ENCODE results near the gene COL13A1. TPM values are rescaled to one million over a fixed set of nuclear protein-coding genes. Genes with fewer than 3 reads are reported as not detected.

COL13A1 gene
- total and polyA plus RNA-seq, 4 donors, result 0.17 to 0.47 (median 0.18) TPM

- no peak overlapping the region for H3K4me3 ChIP-seq (ENCODE audit: low read depth in 1 of 3, low read length in 3 of 3)
- no peak overlapping the region for H3K9ac ChIP-seq (ENCODE audit: low read depth in 1 of 2, low read length in 2 of 2)
- H3K27me3 ChIP-seq (ENCODE audit: control insufficient read depth in 4 of 4, insufficient read depth in 4 of 4, low read length in 3 of 4), result no peaks in the 10 kb centered on the region
- no peak for DNase-seq (ENCODE audit: low spot score)
- 19% methylated on average over 1 of the region's 1 CpG for WGBS
- no peak overlapping the region for H3K27ac ChIP-seq (ENCODE audit: low read depth in 1 of 2, low read length in 2 of 2)
- H3K4me1 ChIP-seq (ENCODE audit: control insufficient read depth in 4 of 4, insufficient read depth in 4 of 4, low read length in 3 of 4), result peaks cover 0 to 4% (median 2%) of the 10 kb centered on the region in 4 donors
- H3K9me3 ChIP-seq (ENCODE audit: control insufficient read depth in 4 of 4, low read length in 3 of 4), result no peaks in the 10 kb centered on the region
- TF ChIP-seq ATF3 (IDR thresholded peaks at IDR 0.05), result no peak
- TF ChIP-seq REST (IDR thresholded peaks at IDR 0.05), result no peak
- no peak for TF ChIP-seq MAX (IDR thresholded peaks at IDR 0.05)
- no peak for TF ChIP-seq HNF4A (conservative IDR thresholded peaks at IDR 0.05)
- TF ChIP-seq NR2F2 (IDR thresholded peaks at IDR 0.05), result no peak
- no peaks in the 10 kb centered on the region for H3K36me3 ChIP-seq (ENCODE audit: control insufficient read depth in 4 of 4, insufficient read depth in 3 of 4, low read depth in 1 of 4, low read length in 3 of 4)
Measured at GRCh38 chr10:69919250-69919649, 117.5 kb downstream of the COL13A1 start.

- no peak for TF ChIP-seq REST (IDR thresholded peaks at IDR 0.05)
- no peak for TF ChIP-seq TAF1 (conservative IDR thresholded peaks at IDR 0.05)
- no peak for TF ChIP-seq EGR1 (IDR thresholded peaks at IDR 0.05; ENCODE audit: low read depth in 2 of 2)
- TF ChIP-seq MAX (IDR thresholded peaks at IDR 0.05), result no peak
- no peak for TF ChIP-seq JUND (IDR thresholded peaks at IDR 0.05)
- TF ChIP-seq SP1 (IDR thresholded peaks at IDR 0.05), result no peak
- TF ChIP-seq GABPA (IDR thresholded peaks at IDR 0.05 in 1 of 2, conservative IDR thresholded peaks at IDR 0.05 in 1 of 2), result no peak
- TF ChIP-seq RXRA (IDR thresholded peaks at IDR 0.05), result no peak
- no peak for TF ChIP-seq ZBTB33 (IDR thresholded peaks at IDR 0.05)
- no peak for TF ChIP-seq HNF4A (conservative IDR thresholded peaks at IDR 0.05)
- no peak for TF ChIP-seq YY1 (IDR thresholded peaks at IDR 0.05)
- no peak for TF ChIP-seq CTCF (IDR thresholded peaks at IDR 0.05; ENCODE audit: low read depth, low read length, missing input control)
- Histone ChIP-seq H3K27ac (ENCODE audit: low read depth in 1 of 2, low read length in 2 of 2) (no peak overlapping the region), H3K27me3 (ENCODE audit: control insufficient read depth in 4 of 4, insufficient read depth in 4 of 4, low read length in 3 of 4) (no peaks in the 10 kb centered on the region), H3K9ac (ENCODE audit: low read depth in 1 of 2, low read length in 2 of 2) (no peak overlapping the region), H3K36me3 (ENCODE audit: control insufficient read depth in 4 of 4, insufficient read depth in 3 of 4, low read depth in 1 of 4, low read length in 3 of 4) (no peaks in the 10 kb centered on the region), H3K4me1 (ENCODE audit: control insufficient read depth in 4 of 4, insufficient read depth in 4 of 4, low read length in 3 of 4) (no peaks in the 10 kb centered on the region), H3K4me3 (ENCODE audit: low read depth in 1 of 3, low read length in 3 of 3) (no peak overlapping the region), H3K9me3 (ENCODE audit: control insufficient read depth in 4 of 4, low read length in 3 of 4) (no peaks in the 10 kb centered on the region)
- WGBS, result 74% methylated on average over 5 of the region's 5 CpGs
- DNase-seq (ENCODE audit: low spot score), result no peak
Measured at GRCh38 chr10:69925111-69925510, 123.4 kb downstream of the COL13A1 start.
